ENCODE data around the gene MYBPH.

MYBPH gene

DNA sequence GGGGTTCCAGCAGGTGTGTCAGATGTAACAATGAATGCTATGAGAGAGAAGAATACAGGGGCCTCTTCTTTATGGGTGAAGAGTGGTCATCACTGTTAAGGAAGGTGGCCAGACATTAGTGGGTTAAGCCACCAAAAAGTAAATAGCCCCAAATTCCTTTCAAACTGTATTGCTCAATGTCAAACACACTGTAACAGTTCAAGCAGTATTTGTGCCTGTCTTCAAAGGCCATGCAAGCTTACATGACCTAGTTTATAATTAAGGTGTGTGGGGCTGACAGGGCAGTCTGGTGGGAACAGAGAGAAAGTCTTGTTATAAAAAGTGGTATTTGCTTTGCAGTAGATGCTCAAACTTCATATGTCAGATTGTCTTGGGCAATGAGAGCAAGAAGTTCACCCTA lies 35.4 kb upstream of the MYBPH start:
- DNase-seq (ENCODE audit: low read depth): no peak
- TF ChIP-seq, protein P1, sequence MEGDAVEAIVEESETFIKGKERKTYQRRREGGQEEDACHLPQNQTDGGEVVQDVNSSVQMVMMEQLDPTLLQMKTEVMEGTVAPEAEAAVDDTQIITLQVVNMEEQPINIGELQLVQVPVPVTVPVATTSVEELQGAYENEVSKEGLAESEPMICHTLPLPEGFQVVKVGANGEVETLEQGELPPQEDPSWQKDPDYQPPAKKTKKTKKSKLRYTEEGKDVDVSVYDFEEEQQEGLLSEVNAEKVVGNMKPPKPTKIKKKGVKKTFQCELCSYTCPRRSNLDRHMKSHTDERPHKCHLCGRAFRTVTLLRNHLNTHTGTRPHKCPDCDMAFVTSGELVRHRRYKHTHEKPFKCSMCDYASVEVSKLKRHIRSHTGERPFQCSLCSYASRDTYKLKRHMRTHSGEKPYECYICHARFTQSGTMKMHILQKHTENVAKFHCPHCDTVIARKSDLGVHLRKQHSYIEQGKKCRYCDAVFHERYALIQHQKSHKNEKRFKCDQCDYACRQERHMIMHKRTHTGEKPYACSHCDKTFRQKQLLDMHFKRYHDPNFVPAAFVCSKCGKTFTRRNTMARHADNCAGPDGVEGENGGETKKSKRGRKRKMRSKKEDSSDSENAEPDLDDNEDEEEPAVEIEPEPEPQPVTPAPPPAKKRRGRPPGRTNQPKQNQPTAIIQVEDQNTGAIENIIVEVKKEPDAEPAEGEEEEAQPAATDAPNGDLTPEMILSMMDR (IDR thresholded peaks at IDR 0.05; ENCODE audit: insufficient read depth, low read depth, low read length, missing control alignments): no peak

DNA sequence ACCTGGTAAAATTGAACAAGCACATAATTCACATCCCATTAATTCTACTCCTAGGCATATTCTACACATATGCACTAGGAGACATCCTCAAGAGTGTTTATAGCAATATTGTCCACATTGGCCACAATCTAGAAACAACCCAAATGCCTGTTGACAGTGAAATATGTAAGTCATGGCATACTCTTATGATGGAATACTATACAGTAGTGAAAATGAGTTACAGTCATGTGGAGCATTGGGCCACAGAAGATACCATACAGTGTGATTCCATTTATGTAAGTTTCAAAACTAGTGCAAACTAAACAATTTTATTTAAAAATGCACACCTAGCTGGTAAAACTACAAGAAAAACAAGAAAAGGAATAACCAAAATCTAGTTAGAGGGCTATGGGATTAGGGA lies 34.7 kb upstream of the MYBPH start:
- TF ChIP-seq, protein P1 (IDR thresholded peaks at IDR 0.05; ENCODE audit: insufficient read depth, low read depth, low read length, missing control alignments): no peak
- H3K4me3 ChIP-seq (ENCODE audit: low read depth, low read length): no peak overlapping the region
- no peak for DNase-seq (ENCODE audit: low read depth)

More for the DNA sequence above, 35.4 kb upstream of the MYBPH start:
- H3K4me3 ChIP-seq (ENCODE audit: low read depth, low read length): no peak overlapping the region

DNA sequence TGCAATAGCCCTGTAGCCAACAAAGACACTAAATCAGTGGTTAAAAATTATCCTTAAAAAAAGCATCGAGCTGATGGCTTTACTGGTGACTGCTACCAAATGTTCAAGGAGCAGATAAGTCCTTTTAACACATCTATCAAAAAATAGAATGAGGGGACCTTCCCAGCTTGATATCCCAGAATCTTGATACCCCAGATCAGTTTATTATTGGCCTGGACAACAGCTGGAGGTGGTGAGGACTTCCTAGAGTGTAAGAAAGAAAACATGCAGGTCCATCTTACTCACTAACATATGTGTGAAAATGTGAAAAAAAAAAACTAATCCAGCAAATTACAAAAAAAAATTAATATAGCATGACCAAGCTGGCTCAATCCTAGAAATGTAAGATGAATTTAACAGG lies 32.6 kb upstream of the MYBPH start:
- TF ChIP-seq, protein P1 (IDR thresholded peaks at IDR 0.05; ENCODE audit: insufficient read depth, low read depth, low read length, missing control alignments): no peak
- H3K4me3 ChIP-seq (ENCODE audit: low read depth, low read length): no peak overlapping the region
- DNase-seq (ENCODE audit: low read depth): no peak

DNA sequence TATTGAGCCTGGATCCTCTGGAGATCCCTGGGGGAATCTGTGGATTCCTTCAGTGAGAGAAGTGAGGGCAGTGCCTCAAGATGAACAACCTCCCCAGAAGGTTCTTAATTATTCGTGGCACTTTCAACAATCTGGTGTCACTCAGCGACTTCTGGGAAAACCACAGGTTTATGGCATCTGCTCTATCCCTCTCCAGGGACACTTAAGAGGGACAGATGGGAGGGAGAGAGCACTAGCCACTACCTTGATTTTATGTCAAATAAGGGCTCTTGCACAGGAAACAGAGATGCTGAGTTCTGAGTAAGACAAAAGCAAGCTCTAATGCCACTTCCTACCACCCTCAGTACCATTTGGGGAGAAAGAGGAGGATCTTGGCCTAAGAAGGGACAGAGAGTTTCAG lies 32.1 kb upstream of the MYBPH start:
- TF ChIP-seq, protein P1 (IDR thresholded peaks at IDR 0.05; ENCODE audit: insufficient read depth, low read depth, low read length, missing control alignments): no peak
- no peak for DNase-seq (ENCODE audit: low read depth)
- H3K4me3 ChIP-seq (ENCODE audit: low read depth, low read length): no peak overlapping the region

DNA sequence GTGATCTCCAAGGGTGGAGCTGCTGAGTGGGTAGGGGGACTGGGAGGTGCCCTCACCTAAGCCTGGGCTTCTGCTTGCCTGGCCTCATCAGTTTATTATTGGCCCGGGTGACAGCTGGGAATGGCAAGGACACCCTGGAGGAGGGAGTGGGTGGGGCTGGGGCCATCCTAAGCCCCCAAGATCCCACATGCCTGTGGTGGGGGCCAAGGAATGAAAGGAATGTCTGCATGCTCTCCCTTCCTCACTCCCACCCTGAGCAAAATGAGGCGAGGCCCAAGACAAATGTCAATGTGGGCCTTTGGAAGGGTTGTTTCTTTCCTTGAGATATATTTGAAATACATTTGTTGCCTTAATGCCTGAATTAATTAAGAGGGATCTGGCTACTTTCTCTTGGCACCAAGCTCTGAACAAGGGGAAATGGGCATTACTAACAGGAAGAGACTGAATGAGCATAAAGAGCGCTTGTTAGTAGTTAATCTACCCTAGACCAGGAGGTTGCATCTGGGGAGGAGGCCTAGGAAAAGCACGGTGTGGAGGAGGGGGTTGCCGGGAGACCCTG lies 30.6 kb upstream of the MYBPH start:
- DNase-seq (ENCODE audit: low read depth): no peak
- no peak overlapping the region for H3K4me3 ChIP-seq (ENCODE audit: low read depth, low read length)
- TF ChIP-seq, protein P1 (IDR thresholded peaks at IDR 0.05; ENCODE audit: insufficient read depth, low read depth, low read length, missing control alignments): no peak

DNA sequence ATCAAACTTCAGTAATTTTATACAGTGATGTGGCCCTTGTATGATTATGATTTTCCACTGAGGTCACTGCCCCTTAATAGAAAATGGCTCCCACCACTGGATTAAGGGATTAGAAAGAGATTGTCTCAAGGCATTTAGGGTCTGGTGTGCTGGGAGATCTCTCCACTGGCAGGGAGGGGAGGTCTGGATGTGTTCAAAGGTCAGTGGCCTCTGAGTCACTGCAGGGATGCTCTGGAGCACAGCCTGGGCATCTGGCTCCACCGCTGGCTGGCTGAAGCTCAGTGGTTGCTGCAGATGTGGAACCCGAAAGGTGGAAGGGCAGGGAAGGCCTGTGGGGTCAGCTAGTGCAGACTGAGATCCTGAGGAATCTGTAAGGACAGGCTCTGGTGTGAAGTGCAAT lies 29.1 kb upstream of the MYBPH start:
- H3K4me3 ChIP-seq (ENCODE audit: low read depth, low read length): no peak overlapping the region
- TF ChIP-seq, protein P1 (IDR thresholded peaks at IDR 0.05; ENCODE audit: insufficient read depth, low read depth, low read length, missing control alignments): no peak
- no peak for DNase-seq (ENCODE audit: low read depth)
